CD4-positive, alpha-beta T cell (primary cell): Measurements from ENCODE around the gene AGAP1. TPM values are rescaled to one million over a fixed set of nuclear protein-coding genes. Genes with fewer than 3 reads are reported as not detected.

Experiments
- ATAC-seq: fragments of 200-7000 bp; cut with Tn5 transposase; one replicate; pipeline ENCODE4 v1.10.0; 2022; ENCODE audit warnings: mild to moderate bottlenecking; ENCODE audit not compliant: poor library complexity
- CTCF ChIA-PET: fragments of 350-600 bp; sonication (Branson Sonifier 250); formaldehyde crosslinking; loops from one replicate; lab custom pipeline; 2021; ENCODE audit warnings: antibody characterized with exemption, inconsistent platforms; lab: Charles Lee
- POLR2A ChIA-PET: fragments of 350-600 bp; sonication (Branson Sonifier 250); formaldehyde crosslinking; loops from one replicate; lab custom pipeline; 2021; ENCODE audit warnings: antibody characterized with exemption, inconsistent platforms; lab: Charles Lee
- DNase-seq, 14 experiments: peaks; one replicate each; pipeline ENCODE4 v3.0.0-alpha.2; 2013 to 2020; ENCODE audit warnings: mixed read lengths in 2 of 14
- H3K27ac ChIP-seq, 2 donors: one replicate each; pipeline versions ENCODE4 v1.5.1 to v1.7.0; 2013; ENCODE audit warnings: low read length in 2 of 2, low read depth in 1 of 2, mild to moderate bottlenecking in 1 of 2
- H3K27me3 ChIP-seq, 2 experiments: 1 replicate in 1 of 2; 2 replicates in 1 of 2; pipeline versions ENCODE4 v1.6.1 to v1.7.0; 2013; ENCODE audit warnings: low read length in 2 of 2, control low read depth in 1 of 2, mild to moderate bottlenecking in 1 of 2, moderate library complexity in 1 of 2; ENCODE audit not compliant: insufficient read depth in 2 of 2, control insufficient read depth in 1 of 2
- H3K36me3 ChIP-seq: one replicate; pipeline ENCODE4 v1.6.1; 2013; ENCODE audit warnings: low read length, control low read depth; ENCODE audit not compliant: insufficient read depth
- H3K4me1 ChIP-seq: one replicate; pipeline ENCODE4 v1.6.1; 2013; ENCODE audit warnings: low read length, control low read depth; ENCODE audit not compliant: insufficient read depth
- H3K4me3 ChIP-seq: one replicate; pipeline ENCODE4 v1.5.1; 2013; ENCODE audit warnings: mild to moderate bottlenecking, low read length, moderate library complexity
- H3K9me3 ChIP-seq, 2 experiments: 1 replicate in 1 of 2; 2 replicates in 1 of 2; pipeline versions ENCODE4 v1.6.1 to v1.7.0; 2013; ENCODE audit warnings: low read length in 2 of 2, mild to moderate bottlenecking in 2 of 2, control low read depth in 1 of 2, moderate library complexity in 1 of 2; ENCODE audit not compliant: control insufficient read depth in 1 of 2, insufficient read depth in 1 of 2
- H3K27ac Mint-ChIP-seq: one replicate; pipeline ENCODE4 v1.8.0; 2020; ENCODE audit warnings: mixed read lengths
- H3K27me3 Mint-ChIP-seq: one replicate; pipeline ENCODE4 v1.8.0; 2021; ENCODE audit warnings: mixed read lengths
- H3K36me3 Mint-ChIP-seq: one replicate; pipeline ENCODE4 v1.8.0; 2021; ENCODE audit warnings: low read depth, mixed read lengths
- H3K4me1 Mint-ChIP-seq: one replicate; pipeline ENCODE4 v1.8.0; 2021; ENCODE audit warnings: low read depth, mixed read lengths
- H3K4me3 Mint-ChIP-seq: one replicate; pipeline ENCODE4 v1.8.0; 2020; ENCODE audit warnings: mild to moderate bottlenecking, mixed read lengths
- H3K9me3 Mint-ChIP-seq: one replicate; pipeline ENCODE4 v1.8.0; 2020; ENCODE audit warnings: mixed read lengths
- intact Hi-C, 2 experiments: fragments of 100-400 bp; cut with DNase I in 1 of 2; cut with micrococcal nuclease in 1 of 2; formaldehyde crosslinking; loops; one replicate each; pipeline versions ENCODE4 v1.15.1 to v1.9.0; 2023 to 2025; cut with DNase I, micrococcal nuclease
- total RNA-seq, 174 experiments: library from RNA in 2 of 174; stranded (reverse) in 2 of 174; gene quantifications; one replicate each; pipeline ENCODE4 v1.2.3 and lab custom pipeline; 2021 to 2026
- TF ChIP-seq, protein P1 (sequence below): fragments of 200-600 bp; IDR thresholded peaks from one replicate; pipeline ENCODE4 v1.8.0; 2022; ENCODE audit warnings: antibody characterized with exemption, mild to moderate bottlenecking

Gene AGAP1
- total RNA-seq, 2 experiments from 2014 or later = 2.6 to 3.1 TPM

- H3K36me3 ChIP-seq = no peaks in the 10 kb centered on the region
- H3K4me3 ChIP-seq = no peak overlapping the region
- no peak overlapping the region for H3K27ac ChIP-seq
- no peak overlapping the region for H3K4me3 Mint-ChIP-seq
- H3K36me3 Mint-ChIP-seq = no peaks in the 10 kb centered on the region
- intact Hi-C loops = no loop called here
- peaks cover 10% of the 10 kb centered on the region for H3K4me1 Mint-ChIP-seq
- TF ChIP-seq, protein P1, sequence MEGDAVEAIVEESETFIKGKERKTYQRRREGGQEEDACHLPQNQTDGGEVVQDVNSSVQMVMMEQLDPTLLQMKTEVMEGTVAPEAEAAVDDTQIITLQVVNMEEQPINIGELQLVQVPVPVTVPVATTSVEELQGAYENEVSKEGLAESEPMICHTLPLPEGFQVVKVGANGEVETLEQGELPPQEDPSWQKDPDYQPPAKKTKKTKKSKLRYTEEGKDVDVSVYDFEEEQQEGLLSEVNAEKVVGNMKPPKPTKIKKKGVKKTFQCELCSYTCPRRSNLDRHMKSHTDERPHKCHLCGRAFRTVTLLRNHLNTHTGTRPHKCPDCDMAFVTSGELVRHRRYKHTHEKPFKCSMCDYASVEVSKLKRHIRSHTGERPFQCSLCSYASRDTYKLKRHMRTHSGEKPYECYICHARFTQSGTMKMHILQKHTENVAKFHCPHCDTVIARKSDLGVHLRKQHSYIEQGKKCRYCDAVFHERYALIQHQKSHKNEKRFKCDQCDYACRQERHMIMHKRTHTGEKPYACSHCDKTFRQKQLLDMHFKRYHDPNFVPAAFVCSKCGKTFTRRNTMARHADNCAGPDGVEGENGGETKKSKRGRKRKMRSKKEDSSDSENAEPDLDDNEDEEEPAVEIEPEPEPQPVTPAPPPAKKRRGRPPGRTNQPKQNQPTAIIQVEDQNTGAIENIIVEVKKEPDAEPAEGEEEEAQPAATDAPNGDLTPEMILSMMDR = no peak
- peaks cover 2% of the 10 kb centered on the region for H3K4me1 ChIP-seq
- DNase-seq (no peak), ATAC-seq (no peak)
- ChIA-PET POLR2A (no interaction called here), CTCF (no interaction called here)
- peaks cover 56 to 91% of the 10 kb centered on the region in 2 experiments for H3K27me3 ChIP-seq
- H3K9me3 ChIP-seq = peaks cover 0 to 32% of the 10 kb centered on the region in 2 experiments
- peaks cover 71% of the 10 kb centered on the region for H3K27me3 Mint-ChIP-seq
- H3K9me3 Mint-ChIP-seq = no peaks in the 10 kb centered on the region
- no peak overlapping the region for H3K27ac Mint-ChIP-seq
Measured at GRCh38 chr2:236172255-236173035, 678.6 kb downstream of the AGAP1 start.

DNA sequence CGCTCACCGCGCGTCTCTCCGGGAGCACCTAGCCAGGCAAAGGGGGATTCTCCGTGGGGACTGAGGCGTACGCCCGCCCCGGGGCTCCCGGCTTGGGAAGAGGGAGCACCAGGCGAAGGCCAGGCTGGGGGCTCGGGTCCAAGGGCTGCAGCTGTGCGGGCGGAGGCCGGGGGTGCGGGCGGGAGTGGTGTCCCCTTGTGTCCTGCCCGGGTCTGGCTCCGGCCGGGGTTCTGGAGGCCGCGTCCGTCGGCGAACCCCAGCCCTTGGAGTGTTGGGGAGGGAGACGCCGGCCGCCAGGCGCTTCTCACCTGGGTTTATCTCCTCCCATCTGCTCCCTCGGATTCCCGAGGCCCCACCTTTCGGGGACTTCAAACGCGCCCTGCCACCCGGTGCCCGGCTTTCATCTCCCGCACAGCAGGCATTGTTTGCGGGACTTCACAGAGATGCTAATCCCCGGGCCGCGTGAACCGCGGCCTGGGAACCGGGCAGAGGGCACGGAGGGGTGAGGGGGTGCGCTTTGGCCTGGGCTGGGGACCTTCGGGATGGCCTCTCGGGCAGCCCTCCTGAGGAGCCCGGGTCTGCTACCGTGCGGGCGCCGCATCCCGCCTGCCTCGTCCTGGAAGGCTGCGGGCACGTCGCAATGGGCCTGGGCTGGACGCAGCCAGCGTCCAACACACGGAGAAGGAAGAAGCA is 679.3 kb downstream of the AGAP1 start:
- H3K36me3 Mint-ChIP-seq = no peaks in the 10 kb centered on the region
- ATAC-seq (no peak), DNase-seq (no peak)
- TF ChIP-seq, protein P1 = no peak
- peaks cover 62 to 96% of the 10 kb centered on the region in 2 experiments for H3K27me3 ChIP-seq
- H3K36me3 ChIP-seq = no peaks in the 10 kb centered on the region
- CTCF ChIA-PET = no interaction called here
- peaks cover 75% of the 10 kb centered on the region for H3K27me3 Mint-ChIP-seq
- intact Hi-C loops = no loop called here
- peaks cover 10% of the 10 kb centered on the region for H3K4me1 Mint-ChIP-seq
- no peak overlapping the region for H3K4me3 ChIP-seq
- H3K4me1 ChIP-seq = peaks cover 8% of the 10 kb centered on the region
- POLR2A ChIA-PET = no interaction called here
- H3K27ac Mint-ChIP-seq = no peak overlapping the region
- no peak overlapping the region for H3K4me3 Mint-ChIP-seq
- H3K9me3 Mint-ChIP-seq = no peaks in the 10 kb centered on the region
- no peak overlapping the region for H3K27ac ChIP-seq
- H3K9me3 ChIP-seq = peaks cover 0 to 39% of the 10 kb centered on the region in 2 experiments

GRCh38 chr2:236173729-236174607 is 680.1 kb downstream of the AGAP1 start:
- Histone ChIP-seq H3K27me3 (peaks cover 67 to 96% of the 10 kb centered on the region in 2 experiments), H3K4me3 (no peak overlapping the region), H3K9me3 (peaks cover 0 to 44% of the 10 kb centered on the region in 2 experiments), H3K36me3 (no peaks in the 10 kb centered on the region), H3K27ac (no peak overlapping the region), H3K4me1 (peaks cover 16% of the 10 kb centered on the region)
- POLR2A ChIA-PET = no interaction called here
- ATAC-seq (no peak), DNase-seq (no peak)
- TF ChIP-seq, protein P1 = no peak
- Mint-ChIP-seq H3K4me3 (no peak overlapping the region), H3K27me3 (peaks cover 79% of the 10 kb centered on the region), H3K27ac (no peak overlapping the region), H3K36me3 (no peaks in the 10 kb centered on the region), H3K9me3 (no peaks in the 10 kb centered on the region), H3K4me1 (peaks cover 12% of the 10 kb centered on the region)
- CTCF ChIA-PET = no interaction called here
- intact Hi-C loops = no loop called here
